ENCODE results near the gene PERM1.

PERM1 gene

DNA sequence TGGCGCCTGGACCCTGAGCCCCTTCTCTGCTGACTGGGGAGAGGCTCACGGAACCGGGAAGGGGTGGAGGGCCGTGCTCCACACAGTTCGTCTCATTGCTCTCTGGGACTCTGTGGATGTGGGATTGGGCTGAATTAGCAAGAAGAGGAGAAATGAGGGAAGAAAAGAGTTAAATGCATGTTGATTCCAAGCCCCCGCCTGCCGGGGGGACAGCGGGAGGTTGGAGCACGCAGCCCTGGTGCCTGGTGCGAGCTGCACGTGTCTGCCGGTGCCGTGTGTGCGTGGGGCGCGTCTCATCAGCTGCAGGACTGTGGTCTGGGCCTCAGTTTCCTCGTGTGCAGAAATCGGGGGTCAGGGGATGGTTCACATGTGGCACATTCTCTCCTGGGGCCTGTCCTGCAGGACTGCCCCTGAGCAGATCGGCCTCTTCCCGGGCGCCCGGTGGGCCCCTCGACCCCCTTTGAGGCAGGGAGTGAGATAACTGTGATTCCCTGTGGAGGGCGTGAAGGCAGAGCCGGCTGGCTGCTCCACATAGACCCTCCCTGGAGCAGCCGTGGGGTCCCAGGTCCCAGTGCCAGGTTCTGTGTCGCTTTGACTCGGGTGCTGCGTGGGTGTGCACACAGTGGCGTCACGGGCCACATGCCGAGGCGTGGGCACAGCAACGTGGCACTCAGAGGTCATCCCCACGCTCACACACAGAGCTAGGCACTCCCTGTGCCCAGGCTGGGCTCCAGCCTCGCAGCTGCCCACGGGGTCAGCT is 46.7 kb downstream of the PERM1 start:
- no peak overlapping the region for H3K27ac ChIP-seq (ENCODE audit: low read depth, low read length)
- peaks cover 0 to 4% of the 10 kb centered on the region in 2 donors for H3K4me1 ChIP-seq (ENCODE audit: control insufficient read depth in 1 of 2, insufficient read depth in 2 of 2, low read length in 2 of 2)
- no peak overlapping the region for H3K4me3 ChIP-seq (ENCODE audit: low read depth in 1 of 2, low read length in 2 of 2)
- no peaks in the 10 kb centered on the region for H3K9me3 ChIP-seq (ENCODE audit: control insufficient read depth in 1 of 2, low read length in 2 of 2)
- no peaks in the 10 kb centered on the region for H3K36me3 ChIP-seq (ENCODE audit: control insufficient read depth in 1 of 2, insufficient read depth in 2 of 2, low read length in 2 of 2)
- peaks cover 67 to 80% of the 10 kb centered on the region in 2 donors for H3K27me3 ChIP-seq (ENCODE audit: control insufficient read depth in 1 of 2, insufficient read depth in 2 of 2, low read length in 2 of 2)
- no peak overlapping the region for H3K9ac ChIP-seq (ENCODE audit: low read depth in 1 of 2, low read length in 2 of 2)

- H3K27ac ChIP-seq (ENCODE audit: low read depth, low read length), result no peak overlapping the region
- H3K4me1 ChIP-seq (ENCODE audit: control insufficient read depth in 1 of 2, insufficient read depth in 2 of 2, low read length in 2 of 2), result no peaks in the 10 kb centered on the region
- no peak overlapping the region for H3K4me3 ChIP-seq (ENCODE audit: low read depth in 1 of 2, low read length in 2 of 2)
- H3K9ac ChIP-seq (ENCODE audit: low read depth in 1 of 2, low read length in 2 of 2), result no peak overlapping the region
- peaks cover 60 to 81% of the 10 kb centered on the region in 2 donors for H3K27me3 ChIP-seq (ENCODE audit: control insufficient read depth in 1 of 2, insufficient read depth in 2 of 2, low read length in 2 of 2)
- no peaks in the 10 kb centered on the region for H3K36me3 ChIP-seq (ENCODE audit: control insufficient read depth in 1 of 2, insufficient read depth in 2 of 2, low read length in 2 of 2)
- no peaks in the 10 kb centered on the region for H3K9me3 ChIP-seq (ENCODE audit: control insufficient read depth in 1 of 2, low read length in 2 of 2)
Observed at GRCh38 chr1:933603-933940, 48.3 kb downstream of the PERM1 start.

DNA sequence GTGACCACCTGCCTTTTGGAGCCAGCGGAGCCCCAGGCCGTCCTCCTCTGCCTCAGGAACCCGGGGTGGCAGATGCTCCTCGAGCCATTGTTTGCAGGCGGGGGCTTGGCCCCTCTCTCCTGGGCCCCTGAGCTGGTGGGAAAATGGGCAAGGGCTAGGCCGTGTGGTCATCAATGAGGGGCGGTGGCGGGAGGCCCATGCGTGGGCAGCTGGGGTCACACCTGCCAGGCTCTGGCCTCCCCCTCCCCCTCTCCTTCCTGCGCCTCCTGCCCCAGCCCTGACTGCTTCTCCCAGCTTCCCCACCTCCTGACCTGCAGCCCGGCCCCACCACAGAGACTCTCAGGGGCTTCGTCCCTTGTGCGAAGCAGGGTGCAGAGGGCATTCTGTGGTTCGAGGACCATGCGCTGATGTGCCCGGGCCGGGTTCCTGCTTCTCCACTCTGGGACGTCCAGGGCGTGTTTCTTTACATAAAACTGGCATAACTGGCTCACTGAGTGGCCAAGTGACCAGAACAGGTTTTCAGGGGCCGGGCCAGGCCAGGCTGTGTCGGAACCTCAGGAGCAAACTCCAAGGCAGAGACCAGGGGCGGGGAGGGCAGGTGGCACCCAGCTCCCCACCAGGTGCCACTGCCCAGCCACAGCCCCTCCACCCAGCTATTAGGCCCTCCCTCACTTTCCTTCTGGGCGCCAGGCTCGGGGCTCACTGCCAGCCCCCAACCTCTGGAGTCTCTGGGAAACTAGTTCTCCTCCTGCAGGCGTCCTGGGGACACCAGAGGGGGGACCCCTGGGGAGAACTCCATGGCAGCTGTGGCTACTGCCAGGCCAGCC is 48.9 kb downstream of the PERM1 start:
- H3K27me3 ChIP-seq (ENCODE audit: control insufficient read depth in 1 of 2, insufficient read depth in 2 of 2, low read length in 2 of 2), result peaks cover 60 to 79% of the 10 kb centered on the region in 2 donors
- H3K36me3 ChIP-seq (ENCODE audit: control insufficient read depth in 1 of 2, insufficient read depth in 2 of 2, low read length in 2 of 2), result no peaks in the 10 kb centered on the region
- H3K9me3 ChIP-seq (ENCODE audit: control insufficient read depth in 1 of 2, low read length in 2 of 2), result no peaks in the 10 kb centered on the region
- H3K4me1 ChIP-seq (ENCODE audit: control insufficient read depth in 1 of 2, insufficient read depth in 2 of 2, low read length in 2 of 2), result no peaks in the 10 kb centered on the region
- H3K9ac ChIP-seq (ENCODE audit: low read depth in 1 of 2, low read length in 2 of 2), result no peak overlapping the region
- no peak overlapping the region for H3K27ac ChIP-seq (ENCODE audit: low read depth, low read length)
- H3K4me3 ChIP-seq (ENCODE audit: low read depth in 1 of 2, low read length in 2 of 2), result no peak overlapping the region

DNA sequence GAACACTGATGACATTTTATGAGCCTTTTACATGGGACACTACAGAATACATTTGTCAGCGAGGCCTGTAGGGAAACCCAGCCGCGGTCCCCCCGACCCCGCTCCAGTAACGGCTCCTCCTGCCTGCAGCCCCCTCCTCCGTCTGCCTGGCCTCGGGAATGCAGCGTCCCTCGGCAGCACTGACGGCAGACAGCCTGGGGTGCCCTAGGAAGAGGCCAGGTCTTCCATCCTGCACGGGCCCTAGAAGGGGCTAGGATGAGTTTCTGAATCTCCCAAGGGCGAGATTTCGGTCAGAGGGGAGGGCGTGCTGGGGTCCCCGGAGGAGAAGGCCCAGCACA is 49.8 kb downstream of the PERM1 start:
- Histone ChIP-seq H3K27ac (ENCODE audit: low read depth, low read length) (no peak overlapping the region), H3K4me3 (ENCODE audit: low read depth in 1 of 2, low read length in 2 of 2) (no peak overlapping the region), H3K9me3 (ENCODE audit: control insufficient read depth in 1 of 2, low read length in 2 of 2) (no peaks in the 10 kb centered on the region), H3K4me1 (ENCODE audit: control insufficient read depth in 1 of 2, insufficient read depth in 2 of 2, low read length in 2 of 2) (no peaks in the 10 kb centered on the region), H3K9ac (ENCODE audit: low read depth in 1 of 2, low read length in 2 of 2) (no peak overlapping the region), H3K36me3 (ENCODE audit: control insufficient read depth in 1 of 2, insufficient read depth in 2 of 2, low read length in 2 of 2) (no peaks in the 10 kb centered on the region), H3K27me3 (ENCODE audit: control insufficient read depth in 1 of 2, insufficient read depth in 2 of 2, low read length in 2 of 2) (peaks cover 58 to 82% of the 10 kb centered on the region in 2 donors)

DNA sequence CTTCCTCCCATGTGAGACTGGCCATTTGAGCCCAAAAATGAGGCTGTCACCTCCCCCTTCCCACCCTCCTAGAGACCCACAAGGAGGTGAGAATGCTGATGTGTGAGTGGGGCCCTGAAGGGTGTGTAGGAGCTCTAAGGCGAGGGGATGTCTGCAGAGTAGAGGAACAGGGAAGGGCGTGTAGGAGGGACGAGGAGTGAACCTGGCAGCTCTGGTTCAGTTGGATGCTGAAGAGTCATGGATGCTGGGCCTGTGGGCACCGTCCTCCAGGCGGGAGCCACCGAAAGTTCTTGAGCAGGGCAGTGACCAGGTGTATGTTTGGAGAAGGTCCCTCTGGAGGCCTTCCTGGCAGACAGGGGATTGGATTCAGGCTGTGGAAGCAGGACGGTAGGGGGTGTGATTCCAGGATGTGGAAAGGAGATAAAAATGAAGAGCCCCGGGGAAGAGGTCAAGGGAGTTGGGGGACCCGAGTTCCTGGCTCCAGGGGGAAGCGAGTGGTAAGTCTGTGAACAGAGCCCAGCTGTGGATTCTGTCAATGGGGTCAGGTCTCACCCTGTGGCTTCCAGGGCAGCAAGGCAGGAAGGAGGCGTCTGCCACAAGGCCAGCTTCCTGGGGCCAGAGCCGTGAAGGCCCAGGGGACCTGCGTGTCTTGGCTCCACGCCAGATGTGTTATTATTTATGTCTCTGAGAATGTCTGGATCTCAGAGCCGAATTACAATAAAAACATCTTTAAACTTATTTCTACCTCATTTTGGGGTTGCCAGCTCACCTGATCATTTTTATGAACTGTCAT is 50.3 kb downstream of the PERM1 start:
- no peaks in the 10 kb centered on the region for H3K36me3 ChIP-seq (ENCODE audit: control insufficient read depth in 1 of 2, insufficient read depth in 2 of 2, low read length in 2 of 2)
- H3K27ac ChIP-seq (ENCODE audit: low read depth, low read length), result no peak overlapping the region
- H3K9ac ChIP-seq (ENCODE audit: low read depth in 1 of 2, low read length in 2 of 2), result no peak overlapping the region
- peaks cover 58 to 83% of the 10 kb centered on the region in 2 donors for H3K27me3 ChIP-seq (ENCODE audit: control insufficient read depth in 1 of 2, insufficient read depth in 2 of 2, low read length in 2 of 2)
- no peaks in the 10 kb centered on the region for H3K4me1 ChIP-seq (ENCODE audit: control insufficient read depth in 1 of 2, insufficient read depth in 2 of 2, low read length in 2 of 2)
- no peaks in the 10 kb centered on the region for H3K9me3 ChIP-seq (ENCODE audit: control insufficient read depth in 1 of 2, low read length in 2 of 2)
- H3K4me3 ChIP-seq (ENCODE audit: low read depth in 1 of 2, low read length in 2 of 2), result no peak overlapping the region

GRCh38 chr1:930633-931138 is 51.2 kb downstream of the PERM1 start:
- H3K27me3 ChIP-seq (ENCODE audit: control insufficient read depth in 1 of 2, insufficient read depth in 2 of 2, low read length in 2 of 2), result peaks cover 62 to 83% of the 10 kb centered on the region in 2 donors
- no peak overlapping the region for H3K9ac ChIP-seq (ENCODE audit: low read depth in 1 of 2, low read length in 2 of 2)
- no peak overlapping the region for H3K4me3 ChIP-seq (ENCODE audit: low read depth in 1 of 2, low read length in 2 of 2)
- H3K27ac ChIP-seq (ENCODE audit: low read depth, low read length), result no peak overlapping the region
- no peaks in the 10 kb centered on the region for H3K36me3 ChIP-seq (ENCODE audit: control insufficient read depth in 1 of 2, insufficient read depth in 2 of 2, low read length in 2 of 2)
- peaks cover 0 to 8% of the 10 kb centered on the region in 2 donors for H3K4me1 ChIP-seq (ENCODE audit: control insufficient read depth in 1 of 2, insufficient read depth in 2 of 2, low read length in 2 of 2)
- no peaks in the 10 kb centered on the region for H3K9me3 ChIP-seq (ENCODE audit: control insufficient read depth in 1 of 2, low read length in 2 of 2)

DNA sequence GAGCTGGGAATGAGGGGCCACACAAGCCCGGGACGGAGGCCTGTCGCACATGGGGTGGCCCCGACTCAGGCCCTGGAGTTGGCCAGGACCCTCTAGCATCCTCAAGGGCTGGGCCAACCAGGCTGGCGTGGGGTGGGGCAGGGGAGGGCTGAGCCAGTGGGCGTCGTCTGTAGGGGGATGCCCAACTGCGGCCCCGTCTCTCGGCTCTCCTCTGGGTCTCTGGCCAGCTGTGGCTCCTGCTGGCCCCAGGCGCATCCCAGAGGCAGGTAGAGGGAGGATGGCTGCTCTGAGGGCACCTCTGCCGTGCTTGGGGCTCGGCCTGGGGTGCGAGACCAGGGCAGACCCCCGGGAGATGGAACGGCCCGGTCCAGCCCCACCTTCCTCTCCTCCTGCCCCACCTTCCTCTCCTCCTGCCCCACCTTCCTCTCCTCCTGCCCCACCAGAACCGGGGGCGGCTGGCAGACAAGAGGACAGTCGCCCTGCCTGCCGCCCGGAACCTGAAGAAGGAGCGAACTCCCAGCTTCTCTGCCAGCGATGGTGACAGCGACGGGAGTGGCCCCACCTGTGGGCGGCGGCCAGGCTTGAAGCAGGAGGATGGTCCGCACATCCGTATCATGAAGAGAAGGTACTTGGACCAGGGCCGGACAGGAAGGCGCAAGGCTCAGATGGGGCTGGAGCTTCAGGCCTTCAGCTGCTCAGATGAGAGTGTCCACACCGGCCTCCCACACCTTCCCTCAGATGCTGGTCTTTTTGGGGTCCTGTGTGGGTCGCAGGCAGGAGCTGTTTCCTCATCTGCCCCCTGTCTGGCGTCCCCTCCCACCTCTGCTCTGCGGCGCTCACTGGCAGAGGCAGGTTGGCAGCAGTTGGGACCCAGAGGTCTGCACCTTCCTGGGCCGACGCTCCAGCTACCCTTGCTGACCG is 51.9 kb downstream of the PERM1 start:
- Histone ChIP-seq H3K9me3 (ENCODE audit: control insufficient read depth in 1 of 2, low read length in 2 of 2) (no peaks in the 10 kb centered on the region), H3K36me3 (ENCODE audit: control insufficient read depth in 1 of 2, insufficient read depth in 2 of 2, low read length in 2 of 2) (no peaks in the 10 kb centered on the region), H3K27ac (ENCODE audit: low read depth, low read length) (no peak overlapping the region), H3K4me3 (ENCODE audit: low read depth in 1 of 2, low read length in 2 of 2) (no peak overlapping the region), H3K27me3 (ENCODE audit: control insufficient read depth in 1 of 2, insufficient read depth in 2 of 2, low read length in 2 of 2) (peaks cover 59 to 77% of the 10 kb centered on the region in 2 donors), H3K9ac (ENCODE audit: low read depth in 1 of 2, low read length in 2 of 2) (no peak overlapping the region), H3K4me1 (ENCODE audit: control insufficient read depth in 1 of 2, insufficient read depth in 2 of 2, low read length in 2 of 2) (peaks cover 0 to 8% of the 10 kb centered on the region in 2 donors)

GRCh38 chr1:928825-929661 is 52.9 kb downstream of the PERM1 start:
- H3K9me3 ChIP-seq (ENCODE audit: control insufficient read depth in 1 of 2, low read length in 2 of 2), result no peaks in the 10 kb centered on the region
- H3K4me3 ChIP-seq (ENCODE audit: low read depth in 1 of 2, low read length in 2 of 2), result no peak overlapping the region
- H3K9ac ChIP-seq (ENCODE audit: low read depth in 1 of 2, low read length in 2 of 2), result no peak overlapping the region
- peaks cover 0 to 8% of the 10 kb centered on the region in 2 donors for H3K4me1 ChIP-seq (ENCODE audit: control insufficient read depth in 1 of 2, insufficient read depth in 2 of 2, low read length in 2 of 2)
- peaks cover 57 to 80% of the 10 kb centered on the region in 2 donors for H3K27me3 ChIP-seq (ENCODE audit: control insufficient read depth in 1 of 2, insufficient read depth in 2 of 2, low read length in 2 of 2)
- H3K27ac ChIP-seq (ENCODE audit: low read depth, low read length), result no peak overlapping the region
- no peaks in the 10 kb centered on the region for H3K36me3 ChIP-seq (ENCODE audit: control insufficient read depth in 1 of 2, insufficient read depth in 2 of 2, low read length in 2 of 2)

DNA sequence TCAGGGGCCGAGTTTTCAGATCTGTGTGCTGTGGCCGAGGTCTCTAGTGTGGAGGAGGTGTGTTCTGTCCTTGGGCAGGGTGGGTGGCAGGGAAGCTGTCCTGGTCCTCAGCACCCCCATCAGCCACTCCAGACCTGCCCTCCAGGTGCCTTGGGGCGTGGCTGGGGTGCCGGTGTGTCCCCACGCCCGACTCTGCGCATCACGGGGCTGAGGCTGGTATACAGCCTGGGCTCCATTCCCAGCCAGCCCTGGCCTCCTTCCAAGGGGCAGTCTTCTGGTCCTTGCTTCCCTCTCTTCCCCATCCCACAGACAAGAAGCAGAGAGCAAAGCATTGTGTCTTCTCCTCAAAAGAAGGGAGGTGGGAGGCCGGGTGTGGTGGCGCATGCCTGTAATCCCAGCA is 54.1 kb downstream of the PERM1 start:
- Histone ChIP-seq H3K9me3 (ENCODE audit: control insufficient read depth in 1 of 2, low read length in 2 of 2) (no peaks in the 10 kb centered on the region), H3K4me1 (ENCODE audit: control insufficient read depth in 1 of 2, insufficient read depth in 2 of 2, low read length in 2 of 2) (peaks cover 7 to 17% of the 10 kb centered on the region in 2 donors), H3K27ac (ENCODE audit: low read depth, low read length) (no peak overlapping the region), H3K36me3 (ENCODE audit: control insufficient read depth in 1 of 2, insufficient read depth in 2 of 2, low read length in 2 of 2) (no peaks in the 10 kb centered on the region), H3K9ac (ENCODE audit: low read depth in 1 of 2, low read length in 2 of 2) (no peak overlapping the region), H3K27me3 (ENCODE audit: control insufficient read depth in 1 of 2, insufficient read depth in 2 of 2, low read length in 2 of 2) (peaks cover 56 to 80% of the 10 kb centered on the region in 2 donors), H3K4me3 (ENCODE audit: low read depth in 1 of 2, low read length in 2 of 2) (no peak overlapping the region)
